SK-N-SH (cell line): Measurements from ENCODE around the gene ATG7. TPM values are rescaled to one million over a fixed set of nuclear protein-coding genes. Genes with fewer than 3 reads are reported as not detected.

Source experiments
- ELF1 ChIP-seq: IDR thresholded peaks from 2 replicates; pipeline ENCODE4 v1.4.0; 2012
- FOSL2 ChIP-seq: IDR thresholded peaks from 2 replicates; pipeline ENCODE4 v1.4.0; 2012; ENCODE audit warnings: low read depth, mild to moderate bottlenecking, moderate library complexity, borderline replicate concordance
- GABPA ChIP-seq: IDR thresholded peaks from 2 replicates; pipeline ENCODE4 v1.4.0; 2012; ENCODE audit warnings: low read depth, mild to moderate bottlenecking
- GATA2 ChIP-seq: sonication (generic); formaldehyde crosslinking; IDR thresholded peaks from 2 replicates; pipeline ENCODE4 v1.5.0; 2020; ENCODE audit warnings: mild to moderate bottlenecking, missing genetic modification reagents
- IRF3 ChIP-seq: fragments of 150-350 bp; IDR thresholded peaks from 2 replicates; pipeline ENCODE4 v1.6.1; 2016; ENCODE audit warnings: mild to moderate bottlenecking, low read depth, low read length
- MAX ChIP-seq: IDR thresholded peaks from 2 replicates; pipeline ENCODE4 v1.4.0; 2012; ENCODE audit warnings: low read depth
- MXI1 ChIP-seq: IDR thresholded peaks from 2 replicates; pipeline ENCODE4 v1.6.1; 2012; ENCODE audit warnings: mild to moderate bottlenecking, low read depth, low read length, improper control_type of control experiment
- NFIC ChIP-seq: IDR thresholded peaks from 2 replicates; pipeline ENCODE4 v1.4.0; 2012; ENCODE audit warnings: borderline replicate concordance
- NRF1 ChIP-seq: IDR thresholded peaks from 2 replicates; pipeline ENCODE4 v1.6.1; 2012; ENCODE audit warnings: low read depth, mild to moderate bottlenecking, low read length
- PBX3 ChIP-seq: IDR thresholded peaks from 2 replicates; pipeline ENCODE4; 2012
- POLR2AphosphoS5 ChIP-seq: IDR thresholded peaks from 2 replicates; pipeline ENCODE4 v1.6.1; 2012; ENCODE audit warnings: low read depth, low read length
- RAD21 ChIP-seq: IDR thresholded peaks from 2 replicates; pipeline ENCODE4 v1.6.1; 2012; ENCODE audit warnings: mild to moderate bottlenecking, low read length
- REST ChIP-seq: IDR thresholded peaks from 2 replicates; pipeline ENCODE4 v1.6.1; 2012; ENCODE audit warnings: mild to moderate bottlenecking, low read depth, low read length, moderate library complexity
- RFX5 ChIP-seq: IDR thresholded peaks from 2 replicates; pipeline ENCODE4 v1.6.1; 2012; ENCODE audit warnings: mild to moderate bottlenecking, improper control_type of control experiment, low read length
- RXRA ChIP-seq: IDR thresholded peaks from 2 replicates; pipeline ENCODE4 v1.4.0; 2012; ENCODE audit warnings: low read depth, mild to moderate bottlenecking, borderline replicate concordance
- SMC3 ChIP-seq: IDR thresholded peaks from 2 replicates; pipeline ENCODE4 v1.6.1; 2012; ENCODE audit warnings: low read depth, low read length, improper control_type of control experiment
- TCF12 ChIP-seq: IDR thresholded peaks from 2 replicates; pipeline ENCODE4 v1.4.0; 2012
- TEAD4 ChIP-seq: IDR thresholded peaks from 2 replicates; pipeline ENCODE4 v1.4.0; 2012; ENCODE audit warnings: mild to moderate bottlenecking, borderline replicate concordance; ENCODE audit not compliant: insufficient read depth
- USF1 ChIP-seq: IDR thresholded peaks from 2 replicates; pipeline ENCODE4 v1.4.0; 2012; ENCODE audit warnings: low read depth, borderline replicate concordance
- YY1 ChIP-seq: IDR thresholded peaks from 2 replicates; pipeline ENCODE4 v1.4.0; 2012; ENCODE audit warnings: low read depth, mild to moderate bottlenecking
- polyA plus RNA-seq, 3 experiments: library from polyadenylated mRNA; depleted of rRNA; stranded (reverse); fragments of >200 nt; gene quantifications; 2 replicates each; pipeline ENCODE4 v1.2.3, GENCODE V29; 2012

The ATG7 gene
- polyA plus RNA-seq, 1 of the 3 experiments (the other 2 are of a cell fraction): 29.5 TPM

- TF ChIP-seq YY1 (no peak), TCF12 (peak; percentile 72), GATA2 (peak; percentile 65), RXRA (peak; percentile 61; the same call in 1 of the 2 replicates), SMC3 (0 out of 2 replicates have a peak, but pooled peaks have one; percentile 15), MXI1 (peak; percentile 81), FOSL2 (peak; percentile 56; the same call in 1 of the 2 replicates), PBX3 (peak; percentile 60), NRF1 (no peak), REST (peak; percentile 28; the same call in 1 of the 2 replicates), TEAD4 (peak; percentile 51; the same call in 1 of the 2 replicates), ELF1 (no peak), GABPA (no peak), POLR2AphosphoS5 (peak; percentile 37; the same call in 1 of the 2 replicates), RAD21 (0 out of 2 replicates have a peak, but pooled peaks have one; percentile 34), MAX (peak; percentile 87), IRF3 (no peak), USF1 (no peak), RFX5 (no peak; the same call in 1 of the 2 replicates), NFIC (peak; percentile 68; the same call in 1 of the 2 replicates)
These were observed 237.2 kb downstream of the ATG7 start (continued) for GRCh38 chr3:11509173-11510000.
